GM19328 (cell line): ENCODE measurements around the gene ZBTB7C.

ENCODE experiments used
- ATAC-seq: cut with Tn5 transposase; IDR thresholded peaks from one replicate; pipeline ENCODE4 v1.9.1; 2021; ENCODE audit warnings: mild to moderate bottlenecking, moderate library complexity; ENCODE audit not compliant: unreplicated experiment

ZBTB7C gene

GRCh38 chr18:48153613-48154481 is 255.3 kb downstream of the ZBTB7C start:
- no peak for ATAC-seq

DNA sequence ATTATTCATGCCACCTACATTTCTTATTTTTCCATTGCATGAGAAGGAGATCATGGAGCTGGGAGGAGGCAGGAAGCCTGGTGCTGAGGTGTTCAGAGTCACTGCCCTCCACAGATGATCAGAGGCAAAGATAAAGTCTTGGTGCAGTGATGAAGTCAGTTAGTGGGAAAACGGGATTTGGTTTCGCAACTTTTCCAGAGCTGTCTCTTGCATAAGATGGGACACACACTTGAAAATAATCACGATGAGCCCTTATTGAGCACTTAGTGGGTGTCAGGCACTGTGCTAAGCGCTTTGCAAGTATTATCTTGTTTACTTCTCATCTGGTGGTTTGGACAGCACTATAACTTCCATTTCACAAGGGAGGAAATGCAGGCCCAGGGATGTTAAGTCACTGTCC is 256.6 kb downstream of the ZBTB7C start:
- no peak for ATAC-seq

- ATAC-seq = no peak
Measured at GRCh38 chr18:48151421-48152065, 257.6 kb downstream of the ZBTB7C start.

DNA sequence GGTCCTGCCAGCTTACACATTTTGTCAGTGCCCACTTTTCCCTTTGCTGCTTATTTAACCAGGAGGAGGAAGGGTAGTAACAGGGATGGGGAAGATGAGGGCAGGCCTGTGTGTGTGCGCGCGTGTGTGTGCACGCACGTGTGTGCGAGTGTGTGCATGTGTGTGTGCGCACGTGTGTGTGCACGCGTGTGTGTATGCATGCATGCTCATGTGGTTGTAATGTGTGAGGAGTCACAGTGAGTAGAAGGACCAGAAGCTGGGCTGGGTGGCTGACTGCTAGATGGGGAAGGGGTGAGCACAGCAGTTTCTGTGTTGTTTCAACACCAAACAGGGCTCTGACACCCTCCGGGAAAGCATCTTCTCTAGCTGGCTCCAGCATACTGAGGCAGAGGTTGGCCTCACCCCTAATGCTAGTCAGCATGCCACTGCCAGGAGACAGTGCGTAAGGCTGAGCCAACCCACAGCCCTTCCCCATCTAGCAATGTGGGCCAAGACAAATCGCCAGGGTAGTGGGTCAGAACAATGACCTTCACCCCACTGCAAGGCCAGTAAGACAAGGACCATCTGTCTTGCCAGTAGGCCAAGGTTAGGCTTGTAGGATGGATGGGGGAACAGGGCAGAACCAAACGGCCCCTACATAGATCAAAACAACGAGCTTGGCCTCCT is 260.0 kb downstream of the ZBTB7C start:
- no peak for ATAC-seq

GRCh38 chr18:48142994-48143393 is 266.2 kb downstream of the ZBTB7C start:
- no peak for ATAC-seq

- ATAC-seq = no peak
Measured at GRCh38 chr18:48142353-48142752, 266.8 kb downstream of the ZBTB7C start.

DNA sequence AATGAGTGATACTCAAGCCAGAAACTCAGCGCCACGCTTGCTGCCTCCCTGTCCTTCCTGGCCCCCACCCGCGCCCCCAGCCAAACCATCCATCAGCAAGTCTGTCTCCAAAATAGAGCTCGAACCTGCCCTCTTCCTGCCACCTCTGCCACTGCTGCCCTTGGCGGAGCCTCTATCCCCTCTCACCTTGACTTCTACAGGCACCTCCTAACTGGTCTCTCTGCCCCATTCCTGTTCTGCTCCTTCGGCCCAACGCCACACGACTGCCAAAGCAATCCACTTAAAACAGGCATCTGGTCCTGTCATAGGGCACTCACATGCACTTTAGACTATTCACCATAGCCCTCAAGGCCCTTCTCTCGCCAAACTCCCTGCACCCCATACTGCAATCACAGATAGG is 268.5 kb downstream of the ZBTB7C start:
- no peak for ATAC-seq

- ATAC-seq = no peak
Measured at GRCh38 chr18:48139431-48140347, 269.5 kb downstream of the ZBTB7C start.

DNA sequence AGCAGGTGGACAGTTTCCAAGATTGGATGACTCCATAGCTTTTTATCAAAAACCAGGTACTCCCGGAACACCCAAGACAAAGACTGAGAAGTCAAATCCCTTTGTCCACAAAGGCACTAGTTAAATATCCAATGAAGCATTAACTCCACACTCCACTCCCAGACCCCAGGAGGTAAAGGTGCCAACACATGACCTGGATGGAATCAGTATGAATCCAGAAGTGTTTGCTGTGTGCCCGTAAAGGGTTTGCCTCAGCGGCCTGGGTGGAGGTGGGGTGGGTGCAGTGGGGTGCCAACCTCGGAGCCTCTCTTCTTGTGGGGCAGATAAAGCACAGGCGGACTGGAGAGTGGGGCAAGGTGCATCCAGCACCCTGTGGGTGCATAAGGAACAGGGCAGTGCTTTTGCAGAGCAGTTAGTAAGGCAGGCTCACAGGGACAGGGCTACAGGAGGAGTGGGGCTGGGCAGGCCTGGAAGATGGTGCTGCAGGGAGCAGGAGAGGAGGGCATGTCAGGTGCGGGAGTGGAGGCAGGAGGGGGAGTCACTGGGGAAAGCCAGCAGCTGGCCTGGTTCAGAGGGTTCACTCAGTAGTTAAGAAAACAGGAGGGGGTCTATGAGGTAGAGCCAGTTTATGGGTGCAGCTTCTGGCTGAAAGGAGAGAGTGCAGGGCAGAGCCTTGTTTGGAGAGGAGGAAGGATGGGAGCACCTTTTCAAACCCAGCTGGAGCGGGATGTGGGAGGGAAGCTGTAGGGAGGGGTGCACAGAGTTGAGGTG is 270.3 kb downstream of the ZBTB7C start:
- no peak for ATAC-seq

- no peak for ATAC-seq
Measured at GRCh38 chr18:48138210-48138609, 271.0 kb downstream of the ZBTB7C start.

DNA sequence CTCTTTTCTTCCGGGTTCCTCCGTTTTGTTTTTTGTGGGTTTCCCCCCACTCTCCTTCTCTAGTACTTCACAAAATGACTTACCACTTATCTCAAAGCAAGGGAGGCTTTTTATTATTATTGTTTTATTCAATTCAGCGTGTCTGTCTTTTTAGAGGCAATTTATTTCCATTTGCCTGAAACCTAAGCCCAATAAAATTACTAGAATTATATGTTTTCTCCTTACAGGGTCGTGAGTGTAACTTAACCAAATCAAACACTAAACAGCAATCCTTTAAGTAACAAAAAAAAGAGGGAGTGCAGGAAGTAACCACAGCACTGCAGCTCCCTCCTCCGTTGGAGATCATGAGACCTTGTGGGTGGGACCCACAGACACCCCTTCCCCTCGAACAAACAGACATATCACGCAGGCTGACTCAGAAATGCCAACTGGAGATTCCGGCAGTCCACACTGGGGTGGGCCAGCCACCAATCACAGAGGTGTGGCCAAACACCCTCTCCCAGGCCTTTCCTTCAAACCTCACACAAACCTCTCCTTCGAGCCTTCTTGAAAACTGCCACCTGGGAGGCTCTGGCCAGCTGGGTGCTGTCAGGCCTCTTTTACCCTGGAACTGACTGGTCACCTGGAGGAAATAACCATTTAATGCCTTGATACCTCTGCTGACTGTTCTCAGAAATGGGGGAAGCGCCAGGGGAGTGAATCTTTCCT is 271.7 kb downstream of the ZBTB7C start:
- ATAC-seq = no peak

GRCh38 chr18:48136827-48137373 is 272.3 kb downstream of the ZBTB7C start:
- ATAC-seq = no peak

- no peak for ATAC-seq
Measured at GRCh38 chr18:48136051-48136826, 272.9 kb downstream of the ZBTB7C start.

- ATAC-seq = no peak
Measured at GRCh38 chr18:48135436-48135966, 273.7 kb downstream of the ZBTB7C start.

DNA sequence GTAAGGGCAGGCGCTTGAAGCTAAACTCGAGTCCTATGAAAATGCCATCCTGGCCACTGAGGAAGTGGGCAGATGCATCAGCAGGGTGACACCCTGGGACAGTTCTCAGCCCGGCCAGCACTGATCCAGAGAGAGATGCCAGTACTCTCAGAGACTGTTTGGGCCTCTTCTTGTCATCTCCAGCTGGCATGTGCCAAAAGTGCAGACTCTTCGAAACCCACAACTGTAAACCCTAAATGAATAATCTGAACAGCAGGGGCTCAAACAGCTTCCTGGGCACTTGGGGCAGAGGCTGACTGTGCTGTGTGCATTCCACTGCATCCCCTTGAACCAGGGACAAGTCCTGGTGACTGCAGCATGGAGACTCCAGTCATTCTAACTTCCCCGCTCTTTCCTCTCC is 274.6 kb downstream of the ZBTB7C start:
- ATAC-seq = no peak

DNA sequence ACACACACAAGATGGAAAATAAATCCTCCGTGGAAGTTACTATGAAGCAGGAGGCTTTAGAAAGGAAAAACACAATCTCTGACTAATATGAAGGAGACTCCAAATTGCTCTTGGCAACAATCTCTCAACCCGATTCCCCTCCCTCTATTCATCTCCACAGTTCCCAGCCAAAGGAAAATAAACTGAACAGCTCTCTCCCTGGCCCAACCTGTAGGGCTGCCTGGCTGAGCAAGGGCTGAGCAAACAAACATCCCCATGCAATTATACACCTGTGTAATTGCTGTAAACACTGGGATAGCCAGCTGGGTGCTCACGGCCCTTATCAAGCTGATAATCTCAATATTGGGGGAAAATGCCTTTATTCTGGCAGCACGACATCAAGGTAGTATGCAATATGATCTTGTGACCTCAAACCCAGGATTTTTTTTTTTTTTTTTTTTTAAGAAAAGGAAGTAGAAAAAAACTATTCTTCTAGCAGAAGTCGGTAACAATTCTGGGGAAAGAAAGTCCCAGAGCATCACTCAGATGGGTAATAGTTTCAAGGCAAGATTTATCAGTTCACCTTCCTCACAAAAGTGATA is 275.4 kb downstream of the ZBTB7C start:
- no peak for ATAC-seq

GRCh38 chr18:48132797-48133655 is 276.2 kb downstream of the ZBTB7C start:
- ATAC-seq = no peak
